Thyroid gland (tissue), 4 donors: ENCODE measurements around the gene USP34.

ENCODE experiments used
- CTCF ChIP-seq, 6 experiments: fragments of 200-600 bp in 3 of 6; fragments of 450-650 bp in 3 of 6; sonication (generic) in 3 of 6; IDR thresholded peaks; one replicate each; pipeline ENCODE4 v1.5.1; 2016 to 2019; ENCODE audit warnings: antibody characterized with exemption in 6 of 6, mild to moderate bottlenecking in 2 of 6, inconsistent platforms in 1 of 6, moderate library complexity in 1 of 6
- POLR2A ChIP-seq, 2 donors: fragments of 450-650 bp; IDR thresholded peaks; one replicate each; pipeline ENCODE4 v1.6.1; 2017; ENCODE audit warnings: antibody characterized with exemption in 2 of 2, mild to moderate bottlenecking in 2 of 2, moderate library complexity in 1 of 2

DNA sequence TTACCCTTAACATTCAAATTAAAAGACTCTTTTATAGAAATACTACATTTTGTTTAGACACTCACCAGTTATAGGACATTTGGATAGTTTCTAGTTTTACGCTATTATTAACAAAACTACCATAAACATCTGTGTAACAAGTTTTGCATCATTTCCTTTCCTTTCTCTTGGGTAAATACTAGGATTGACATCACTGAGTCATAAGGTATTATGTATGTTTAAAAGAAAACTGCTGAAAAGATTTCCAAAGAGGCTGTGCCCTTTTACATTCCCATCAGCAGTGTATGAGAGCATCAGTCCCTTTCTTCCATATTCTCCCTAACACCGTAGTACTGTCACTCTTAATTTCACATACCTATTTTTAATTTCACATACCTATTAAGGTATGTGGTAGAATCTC is 130.6 kb downstream of the USP34 start:
- TF ChIP-seq CTCF (IDR thresholded peaks at IDR 0.05) = no peak
- TF ChIP-seq POLR2A (IDR thresholded peaks at IDR 0.05) = no peak
